SK-N-MC (cell line): Measurements from ENCODE around the gene SAMD8.

Experiments
- DNase-seq: peaks from one replicate; pipeline ENCODE4 v3.0.0-alpha.2; 2011; ENCODE audit warnings: low read depth, low spot score
- H3K27ac ChIP-seq: fragments of 200-600 bp; sonication (generic); 2 replicates; pipeline ENCODE4 v1.5.1; 2016; ENCODE audit warnings: mixed run types
- H3K36me3 ChIP-seq: fragments of 200-600 bp; sonication (generic); 2 replicates; pipeline ENCODE4 v1.6.1; 2017; ENCODE audit warnings: antibody characterized with exemption, low read length, mixed read lengths; ENCODE audit not compliant: insufficient read depth
- H3K4me3 ChIP-seq: fragments of 200-600 bp; sonication (generic); 2 replicates; pipeline ENCODE4 v1.5.1; 2016
- H3K9ac ChIP-seq: fragments of 200-600 bp; sonication (generic); 2 replicates; pipeline ENCODE4 v1.8.0; 2017; ENCODE audit warnings: mixed run types, mixed read lengths; ENCODE audit not compliant: insufficient read length
- H3K9me3 ChIP-seq: fragments of 200-600 bp; sonication (generic); 2 replicates; pipeline ENCODE4 v1.6.1; 2017; ENCODE audit warnings: low read depth, mild to moderate bottlenecking, antibody characterized with exemption, low read length, moderate library complexity, mixed read lengths
- EZH2 ChIP-seq: fragments of 200-600 bp; sonication (generic); IDR thresholded peaks from one replicate; pipeline ENCODE4 v1.6.1; 2017; ENCODE audit warnings: antibody characterized with exemption
- FOXP2 ChIP-seq: optimal IDR thresholded peaks from 2 replicates; pipeline ENCODE3; 2011; ENCODE audit warnings: mild to moderate bottlenecking, moderate library complexity; ENCODE audit not compliant: insufficient read depth; ENCODE audit errors: extremely low read length, control extremely low read depth
- POLR2AphosphoS5 ChIP-seq: IDR thresholded peaks from 2 replicates; pipeline ENCODE4 v1.6.1; 2012; ENCODE audit warnings: mild to moderate bottlenecking, low read depth, low read length, borderline replicate concordance

The SAMD8 gene

GRCh38 chr10:75136346-75136745 is 24.9 kb downstream of the SAMD8 start:
- TF ChIP-seq EZH2 (no peak), FOXP2 (no peak), POLR2AphosphoS5 (no peak)
- H3K9ac ChIP-seq: no peak overlapping the region
- H3K9me3 ChIP-seq: no peaks in the 10 kb centered on the region
- H3K4me3 ChIP-seq: no peak overlapping the region
- no peak for DNase-seq
- no peaks in the 10 kb centered on the region for H3K36me3 ChIP-seq
- H3K27ac ChIP-seq: no peak overlapping the region

GRCh38 chr10:75137533-75138438 is 26.3 kb downstream of the SAMD8 start:
- no peaks in the 10 kb centered on the region for H3K9me3 ChIP-seq
- no peak overlapping the region for H3K4me3 ChIP-seq
- no peaks in the 10 kb centered on the region for H3K36me3 ChIP-seq
- no peak overlapping the region for H3K27ac ChIP-seq
- TF ChIP-seq POLR2AphosphoS5 (no peak), FOXP2 (no peak), EZH2 (no peak)
- DNase-seq: no peak
- no peak overlapping the region for H3K9ac ChIP-seq

- no peak for DNase-seq
- H3K4me3 ChIP-seq: no peak overlapping the region
- H3K36me3 ChIP-seq: no peaks in the 10 kb centered on the region
- TF ChIP-seq POLR2AphosphoS5: no peak
- no peak for TF ChIP-seq EZH2
- TF ChIP-seq FOXP2: no peak
- no peak overlapping the region for H3K27ac ChIP-seq
- no peak overlapping the region for H3K9ac ChIP-seq
- no peaks in the 10 kb centered on the region for H3K9me3 ChIP-seq
These were observed 28.8 kb downstream of the SAMD8 start for GRCh38 chr10:75140246-75140645.

- Histone ChIP-seq H3K9me3 (no peaks in the 10 kb centered on the region), H3K9ac (no peak overlapping the region), H3K36me3 (no peaks in the 10 kb centered on the region), H3K4me3 (no peak overlapping the region), H3K27ac (no peak overlapping the region)
- TF ChIP-seq FOXP2: no peak
- TF ChIP-seq EZH2: no peak
- TF ChIP-seq POLR2AphosphoS5: no peak
- no peak for DNase-seq
These were observed 31.9 kb downstream of the SAMD8 start for GRCh38 chr10:75143353-75143752.

GRCh38 chr10:75145590-75145989 is 34.1 kb downstream of the SAMD8 start:
- H3K9me3 ChIP-seq: no peaks in the 10 kb centered on the region
- H3K4me3 ChIP-seq: no peak overlapping the region
- H3K27ac ChIP-seq: no peak overlapping the region
- H3K36me3 ChIP-seq: no peaks in the 10 kb centered on the region
- H3K9ac ChIP-seq: no peak overlapping the region
- DNase-seq: no peak
- no peak for TF ChIP-seq POLR2AphosphoS5
- no peak for TF ChIP-seq EZH2
- no peak for TF ChIP-seq FOXP2

- H3K36me3 ChIP-seq: no peaks in the 10 kb centered on the region
- TF ChIP-seq EZH2: no peak
- no peak for TF ChIP-seq FOXP2
- no peak for TF ChIP-seq POLR2AphosphoS5
- DNase-seq: no peak
- H3K9ac ChIP-seq: no peak overlapping the region
- no peaks in the 10 kb centered on the region for H3K9me3 ChIP-seq
- no peak overlapping the region for H3K4me3 ChIP-seq
- H3K27ac ChIP-seq: no peak overlapping the region
These were observed 35.3 kb downstream of the SAMD8 start for GRCh38 chr10:75146780-75147179.

- Histone ChIP-seq H3K27ac (no peak overlapping the region), H3K9ac (no peak overlapping the region), H3K9me3 (no peaks in the 10 kb centered on the region), H3K4me3 (no peak overlapping the region), H3K36me3 (no peaks in the 10 kb centered on the region)
- TF ChIP-seq FOXP2: no peak
- TF ChIP-seq EZH2: no peak
- TF ChIP-seq POLR2AphosphoS5: no peak
- no peak for DNase-seq
These were observed 39.2 kb downstream of the SAMD8 start for GRCh38 chr10:75150656-75151055.

- no peak for TF ChIP-seq POLR2AphosphoS5
- no peak for TF ChIP-seq EZH2
- TF ChIP-seq FOXP2: no peak
- H3K9ac ChIP-seq: no peak overlapping the region
- no peak overlapping the region for H3K27ac ChIP-seq
- DNase-seq: no peak
- H3K36me3 ChIP-seq: no peaks in the 10 kb centered on the region
- H3K9me3 ChIP-seq: no peaks in the 10 kb centered on the region
- no peak overlapping the region for H3K4me3 ChIP-seq
These were observed 48.1 kb downstream of the SAMD8 start for GRCh38 chr10:75159519-75159918.
